ENCODE data around the gene BSDC1. TPM values are rescaled to one million over a fixed set of nuclear protein-coding genes. Genes with fewer than 3 reads are reported as not detected.

BSDC1 gene
- total RNA-seq, 4 donors from 2014 or later, result 93.0 to 132 (median 101) TPM

GRCh38 chr1:32318127-32318869, 75.9 kb downstream of the BSDC1 start:
- Histone ChIP-seq H3K9me3 (no peaks in the 10 kb centered on the region), H3K4me3 (replicated peaks in 1 of 3) (no peak overlapping the region), H3K4me1 (peaks cover 0 to 5% of the 10 kb centered on the region in 2 donors), H3K36me3 (peaks cover 0 to 5% of the 10 kb centered on the region in 2 donors), H3K27me3 (no peaks in the 10 kb centered on the region), H3K27ac (no peak overlapping the region)
- TF ChIP-seq POLR2A (IDR thresholded peaks at IDR 0.05) (no peak), CTCF (IDR thresholded peaks at IDR 0.05) (no peak)
- WGBS, 2 donors, result 96 to 97% methylated on average over 10 of the region's 10 CpGs
- DNase-seq, result no peak
- intact Hi-C loops (cut with DNase I), result no loop called here

- peaks cover 0 to 5% of the 10 kb centered on the region in 2 donors for H3K36me3 ChIP-seq
- intact Hi-C loops (cut with DNase I), result no loop called here
These were observed 77.4 kb downstream of the BSDC1 start for GRCh38 chr1:32316903-32317277.

More at GRCh38 chr1:32316903-32317277, 77.4 kb downstream of the BSDC1 start:
- peaks cover 5 to 13% of the 10 kb centered on the region in 2 donors for H3K4me1 ChIP-seq
- TF ChIP-seq POLR2A (IDR thresholded peaks at IDR 0.05), result no peak
- no peak for TF ChIP-seq CTCF (IDR thresholded peaks at IDR 0.05)
- H3K9me3 ChIP-seq, result no peaks in the 10 kb centered on the region
- H3K4me3 ChIP-seq (replicated peaks in 1 of 3), result no peak overlapping the region
- no peak overlapping the region for H3K27ac ChIP-seq
- no peaks in the 10 kb centered on the region for H3K27me3 ChIP-seq
- 66 to 67% methylated on average over 3 of the region's 3 CpGs for WGBS, 2 donors
- no peak for DNase-seq

Other genes starting within 250 kb of the BSDC1 start
- 10 to 100 TPM; 47.7 to 69.4 (median 60.6) TPM for gene TXLNA, start 214.8 kb downstream of the BSDC1 start, total RNA-seq
- 1 to 10 TPM; 2.2 to 7.6 (median 5.2) TPM for gene CCDC28B, start 193.8 kb downstream of the BSDC1 start, total RNA-seq
- gene IQCC, start 188.8 kb downstream of the BSDC1 start, total RNA-seq, result 1 to 10 TPM; 5.4 to 8.4 (median 6.7) TPM
- not detected for gene DCDC2B, start 185.4 kb downstream of the BSDC1 start, total RNA-seq
- 10 to 100 TPM; 38.4 to 52.8 (median 39.2) TPM for gene TMEM234, start 172.1 kb downstream of the BSDC1 start, total RNA-seq
- 100 to 1,000 TPM; 193 to 383 (median 216) TPM for gene EIF3I, start 172.0 kb downstream of the BSDC1 start, total RNA-seq
- 1 to 10 TPM; 3.6 to 5.6 (median 4.1) TPM for gene FAM167B, start 147.2 kb downstream of the BSDC1 start, total RNA-seq
- 1 to 10 TPM; 2.2 to 4.0 (median 3.5) TPM for gene LCK, start 143.2 kb downstream of the BSDC1 start, total RNA-seq
- 10 to 100 TPM; 78.2 to 96.8 (median 85.0) TPM for gene HDAC1, start 102.4 kb downstream of the BSDC1 start, total RNA-seq
- 10 to 100 TPM; 62.1 to 97.3 (median 70.6) TPM for gene MARCKSL1, start 58.2 kb downstream of the BSDC1 start, total RNA-seq
- gene FAM229A, start 32.0 kb downstream of the BSDC1 start, total RNA-seq, result 10 to 100 TPM in 1 of 4 donors, 1 to 10 TPM in 3; 5.1 to 20.0 (median 7.4) TPM
- gene TSSK3, start 31.9 kb downstream of the BSDC1 start, total RNA-seq, result 1 to 10 TPM; 1.2 to 6.0 (median 2.9) TPM
- under 1 TPM in 1 of 4 donors, not detected in 3; under 0.01 TPM for gene ZBTB8B, start 70.6 kb upstream of the BSDC1 start, total RNA-seq
- 10 to 100 TPM; 10.6 to 20.6 (median 12.6) TPM for gene ZBTB8A, start 145.0 kb upstream of the BSDC1 start, total RNA-seq